ENCODE data around the gene PMP22.

Gene PMP22

DNA sequence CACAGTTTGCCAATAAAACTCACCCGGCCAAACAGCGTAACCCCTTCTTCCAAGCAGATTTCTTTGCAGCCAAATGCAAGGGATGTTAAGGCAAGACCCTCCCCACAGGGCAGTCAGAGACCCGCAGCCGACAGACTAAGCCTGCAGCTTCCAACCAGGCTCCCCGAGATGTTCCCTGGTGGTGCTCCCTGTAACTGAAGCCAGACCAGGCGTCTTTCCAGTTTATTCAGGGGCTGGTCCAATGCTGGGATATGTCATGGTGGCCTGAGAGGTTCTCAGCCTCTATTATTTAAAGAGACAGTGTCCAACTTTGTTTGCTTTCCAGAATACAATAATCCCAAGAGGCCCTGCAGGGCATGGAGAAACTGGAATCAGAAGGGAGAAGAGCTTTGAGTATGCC is at the start of gene PMP22:
Gene PMP22, minus strand, starts transcription at position 196 of the 400 bp plus-strand sequence. CDS start 4,599 bp downstream, outside the sequence.
- no peak for DNase-seq (ENCODE audit: low read depth in 2 of 2)

- DNase-seq (ENCODE audit: low read depth in 2 of 2): no peak
Measured at GRCh38 chr17:15311996-15312395, 46.9 kb upstream of the PMP22 start.

DNA sequence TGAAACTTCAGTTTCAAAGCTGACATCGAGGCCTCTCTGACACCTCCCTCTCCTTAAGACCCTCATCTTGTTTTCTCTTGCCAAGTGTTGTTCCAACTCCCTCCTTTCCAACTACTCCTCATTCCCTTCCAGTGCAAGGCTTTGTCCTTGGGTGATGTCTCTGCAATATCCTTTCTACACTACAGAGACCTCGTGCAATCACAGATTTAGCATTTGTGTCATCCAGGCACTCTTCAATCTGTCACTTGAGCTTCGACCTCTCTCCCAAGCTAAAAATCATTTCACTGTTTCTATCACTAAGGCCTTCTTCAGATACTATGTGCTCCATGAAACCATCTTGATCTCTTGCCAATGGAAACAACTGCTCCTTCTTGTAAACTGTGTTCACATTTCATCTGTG is 44.7 kb upstream of the PMP22 start:
- no peak for DNase-seq (ENCODE audit: low read depth in 2 of 2)

DNA sequence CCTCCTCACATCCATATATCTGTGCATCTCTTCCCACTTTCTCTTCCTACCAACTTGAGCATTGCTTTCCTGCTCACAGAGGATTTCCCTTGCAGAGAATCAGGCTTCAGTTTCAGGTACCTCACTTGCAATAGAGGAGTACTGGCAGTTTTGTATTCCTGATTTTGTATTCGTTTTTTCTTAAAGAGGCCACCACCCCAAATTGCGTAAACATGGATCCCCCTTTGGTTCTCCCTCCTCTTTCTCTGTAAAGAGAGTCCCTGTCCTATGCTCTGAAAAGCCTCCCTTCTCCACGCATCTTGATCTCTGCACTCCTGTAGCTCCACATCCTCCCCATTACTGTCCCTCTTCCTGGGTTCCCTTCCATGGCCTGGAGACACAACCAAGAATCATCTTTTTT is 44.1 kb upstream of the PMP22 start:
- no peak for DNase-seq (ENCODE audit: low read depth in 2 of 2)

- no peak for DNase-seq (ENCODE audit: low read depth in 2 of 2)
Measured at GRCh38 chr17:15308758-15309157, 43.6 kb upstream of the PMP22 start.

GRCh38 chr17:15307710-15308111 is 42.6 kb upstream of the PMP22 start:
- no peak for DNase-seq (ENCODE audit: low read depth in 2 of 2)

GRCh38 chr17:15303851-15304250 is 38.7 kb upstream of the PMP22 start:
- no peak for DNase-seq (ENCODE audit: low read depth in 2 of 2)

DNA sequence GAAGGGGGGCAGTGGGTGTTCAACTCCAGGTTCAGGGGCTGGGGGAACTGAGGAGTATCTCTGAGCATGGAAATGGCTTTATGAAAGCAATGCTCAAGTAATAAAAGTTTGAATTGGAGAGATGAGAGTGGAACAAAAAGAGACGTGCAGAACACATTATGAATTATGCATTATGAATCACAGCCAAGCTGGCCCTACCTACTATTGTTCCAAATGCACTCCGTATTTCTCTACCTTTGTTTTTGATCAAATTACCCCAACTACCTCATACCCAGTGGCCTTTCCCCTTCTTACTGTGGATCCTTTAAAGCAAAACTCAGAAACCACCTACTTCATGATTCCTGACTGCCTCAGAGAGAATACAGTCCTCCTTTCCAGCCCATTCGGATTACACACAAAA is 38.1 kb upstream of the PMP22 start:
- DNase-seq (ENCODE audit: low read depth in 2 of 2): no peak

GRCh38 chr17:15301845-15302244 is 36.7 kb upstream of the PMP22 start:
- DNase-seq (ENCODE audit: low read depth in 2 of 2): no peak

DNA sequence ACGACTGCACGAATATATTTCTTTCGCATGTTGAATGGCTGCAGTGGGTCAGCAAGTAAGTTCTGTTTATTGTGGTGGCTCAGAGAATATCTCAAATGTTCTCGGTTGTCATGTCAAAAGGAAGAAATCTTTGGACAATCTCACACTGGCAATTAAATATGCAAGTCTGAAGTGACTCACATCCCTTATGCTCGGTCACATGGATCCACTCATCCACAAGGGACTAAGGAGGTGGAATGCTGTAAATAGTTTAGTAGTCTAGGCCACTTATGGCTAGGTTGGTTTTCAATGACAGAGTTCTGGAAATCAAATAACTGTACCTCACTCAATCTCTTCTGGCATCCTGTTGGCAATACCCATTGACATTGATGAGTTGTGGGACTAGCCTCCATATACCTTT is 33.0 kb upstream of the PMP22 start:
- no peak for DNase-seq (ENCODE audit: low read depth in 2 of 2)

GRCh38 chr17:15293558-15293957 is 28.4 kb upstream of the PMP22 start:
- DNase-seq (ENCODE audit: low read depth in 2 of 2): no peak

GRCh38 chr17:15291674-15292361 is 26.7 kb upstream of the PMP22 start:
- DNase-seq (ENCODE audit: low read depth in 2 of 2): no peak

- DNase-seq (ENCODE audit: low read depth in 2 of 2): no peak
Measured at GRCh38 chr17:15290605-15291004, 25.5 kb upstream of the PMP22 start.

GRCh38 chr17:15289285-15290183 is 24.4 kb upstream of the PMP22 start:
- no peak for DNase-seq (ENCODE audit: low read depth in 2 of 2)

- no peak for DNase-seq (ENCODE audit: low read depth in 2 of 2)
Measured at GRCh38 chr17:15288859-15289258, 23.7 kb upstream of the PMP22 start.

GRCh38 chr17:15287538-15288267 is 22.6 kb upstream of the PMP22 start:
- no peak for DNase-seq (ENCODE audit: low read depth in 2 of 2)

DNA sequence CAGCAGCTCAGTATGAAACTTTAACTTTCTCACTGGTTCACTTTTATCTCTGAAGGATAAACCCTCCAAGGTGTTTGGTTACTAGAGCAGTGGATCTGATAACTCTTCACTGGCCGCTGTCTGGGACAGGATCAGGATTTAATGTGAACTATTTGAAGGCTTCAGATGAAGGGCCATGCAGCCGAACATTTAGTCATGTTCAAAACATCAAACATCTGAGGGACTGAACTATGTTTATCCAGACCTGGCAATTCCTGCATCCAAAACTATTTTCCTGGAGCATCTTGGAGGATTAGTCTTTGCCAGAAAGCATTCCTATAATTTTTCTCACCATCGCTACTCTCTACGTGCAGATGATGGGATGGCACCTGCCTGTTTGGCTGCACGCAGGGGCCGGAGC is 20.3 kb upstream of the PMP22 start:
- DNase-seq (ENCODE audit: low read depth in 2 of 2): no peak

GRCh38 chr17:15284537-15284936 is 19.4 kb upstream of the PMP22 start:
- DNase-seq (ENCODE audit: low read depth in 2 of 2): no peak

DNA sequence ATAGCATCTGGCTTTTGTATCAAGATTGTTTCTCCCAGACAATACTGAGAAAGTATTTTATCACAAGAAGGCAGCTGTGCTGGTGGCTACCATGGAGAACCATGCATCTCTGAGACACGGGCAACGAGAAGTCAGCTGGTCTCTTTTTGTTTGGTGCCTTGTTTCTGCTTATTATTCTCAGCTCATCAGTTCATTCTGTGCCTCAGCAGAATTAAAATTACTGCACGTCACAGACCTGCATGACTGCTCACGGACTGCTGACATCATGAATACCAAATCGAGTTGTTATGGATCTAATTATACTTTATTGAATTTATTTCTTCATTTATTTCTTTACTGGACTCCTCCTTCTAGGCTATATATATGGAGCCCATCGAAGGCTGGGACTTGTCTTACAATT is 19.0 kb upstream of the PMP22 start:
- DNase-seq (ENCODE audit: low read depth in 2 of 2): no peak

- no peak for DNase-seq (ENCODE audit: low read depth in 2 of 2)
Measured at GRCh38 chr17:15281909-15282308, 16.8 kb upstream of the PMP22 start.

GRCh38 chr17:15278924-15279477 is 13.9 kb upstream of the PMP22 start:
- no peak for DNase-seq (ENCODE audit: low read depth in 2 of 2)

DNA sequence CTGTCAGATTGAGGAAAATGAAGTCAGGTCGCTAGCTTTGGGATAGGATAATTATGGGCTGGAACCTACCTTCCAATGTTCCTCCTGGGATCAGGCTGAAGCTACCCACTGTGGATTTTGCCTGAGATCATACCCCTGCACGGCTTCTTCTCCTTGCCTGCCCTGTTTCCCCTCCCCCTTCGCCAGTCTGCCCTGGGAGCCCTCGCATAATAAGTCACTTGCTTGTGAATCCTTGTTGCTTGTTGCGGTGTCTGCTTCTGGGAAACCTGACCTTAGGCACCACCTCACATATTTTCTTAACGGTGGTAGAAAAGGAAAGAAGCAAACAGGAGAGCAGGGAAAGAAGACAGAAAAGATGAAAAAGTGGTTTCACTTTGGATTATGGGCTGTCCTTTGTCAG is 13.3 kb upstream of the PMP22 start:
- no peak for DNase-seq (ENCODE audit: low read depth in 2 of 2)
